ENCODE results near the gene TAF4B.

DNA sequence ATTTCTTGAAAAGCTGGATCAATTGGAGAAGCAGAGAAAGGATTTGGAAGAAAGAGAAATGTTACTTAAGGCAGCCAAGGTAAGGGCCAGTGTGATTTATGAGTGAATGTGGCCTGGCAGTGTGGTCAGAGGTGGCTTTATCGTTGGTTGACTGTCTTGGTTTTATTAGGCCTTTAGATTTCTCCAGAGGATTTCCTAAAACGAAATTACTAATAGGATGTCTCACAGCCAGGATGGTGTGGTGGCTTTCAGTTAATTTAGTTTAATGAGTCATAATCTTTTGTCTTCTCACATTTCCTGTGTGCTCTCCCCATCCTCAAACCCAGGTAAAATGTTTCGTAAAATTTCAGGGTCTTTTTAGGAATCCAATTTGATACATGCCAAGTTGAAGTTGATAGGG lies 100.8 kb downstream of the TAF4B start:
- TF ChIP-seq POLR2A (IDR thresholded peaks at IDR 0.05), result no peak
- TF ChIP-seq, protein P1, sequence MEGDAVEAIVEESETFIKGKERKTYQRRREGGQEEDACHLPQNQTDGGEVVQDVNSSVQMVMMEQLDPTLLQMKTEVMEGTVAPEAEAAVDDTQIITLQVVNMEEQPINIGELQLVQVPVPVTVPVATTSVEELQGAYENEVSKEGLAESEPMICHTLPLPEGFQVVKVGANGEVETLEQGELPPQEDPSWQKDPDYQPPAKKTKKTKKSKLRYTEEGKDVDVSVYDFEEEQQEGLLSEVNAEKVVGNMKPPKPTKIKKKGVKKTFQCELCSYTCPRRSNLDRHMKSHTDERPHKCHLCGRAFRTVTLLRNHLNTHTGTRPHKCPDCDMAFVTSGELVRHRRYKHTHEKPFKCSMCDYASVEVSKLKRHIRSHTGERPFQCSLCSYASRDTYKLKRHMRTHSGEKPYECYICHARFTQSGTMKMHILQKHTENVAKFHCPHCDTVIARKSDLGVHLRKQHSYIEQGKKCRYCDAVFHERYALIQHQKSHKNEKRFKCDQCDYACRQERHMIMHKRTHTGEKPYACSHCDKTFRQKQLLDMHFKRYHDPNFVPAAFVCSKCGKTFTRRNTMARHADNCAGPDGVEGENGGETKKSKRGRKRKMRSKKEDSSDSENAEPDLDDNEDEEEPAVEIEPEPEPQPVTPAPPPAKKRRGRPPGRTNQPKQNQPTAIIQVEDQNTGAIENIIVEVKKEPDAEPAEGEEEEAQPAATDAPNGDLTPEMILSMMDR (IDR thresholded peaks at IDR 0.05 in 4 of 5, conservative IDR thresholded peaks at IDR 0.05 in 1 of 5), result no peak

Data from gastrocnemius medialis (tissue), 4 donors.